Measurements from ENCODE around the gene RAB11FIP2. TPM values are rescaled to one million over a fixed set of nuclear protein-coding genes. Genes with fewer than 3 reads are reported as not detected.

RAB11FIP2 gene
- total RNA-seq, 1 experiment from 2014 or later: 21.4 TPM

- Histone ChIP-seq H3K4me3 (no peak overlapping the region), H3K27ac (no peak overlapping the region), H3K36me3 (no peaks in the 10 kb centered on the region), H3K27me3 (replicated peaks) (no peaks in the 10 kb centered on the region), H3K9me3 (replicated peaks) (0 out of 2 replicates have a peak, but pooled peaks cover 3% of the 10 kb centered on the region), H3K4me1 (replicated peaks) (no peaks in the 10 kb centered on the region)
- DNase-seq (ENCODE audit: low read depth in 1 of 2, low spot score in 2 of 2): no peak
Observed at GRCh38 chr10:117988814-117989213, 57.9 kb downstream of the RAB11FIP2 start.

- Histone ChIP-seq H3K27ac (no peak overlapping the region), H3K27me3 (replicated peaks) (no peaks in the 10 kb centered on the region), H3K4me3 (no peak overlapping the region), H3K9me3 (replicated peaks) (0 out of 2 replicates have a peak, but pooled peaks cover 3% of the 10 kb centered on the region), H3K36me3 (no peaks in the 10 kb centered on the region), H3K4me1 (replicated peaks) (no peaks in the 10 kb centered on the region)
- DNase-seq (ENCODE audit: low read depth in 1 of 2, low spot score in 2 of 2): no peak
Observed at GRCh38 chr10:117987244-117987909, 59.4 kb downstream of the RAB11FIP2 start.

GRCh38 chr10:117983961-117984360, 62.8 kb downstream of the RAB11FIP2 start:
- no peak for DNase-seq (ENCODE audit: low read depth in 1 of 2, low spot score in 2 of 2)
- Histone ChIP-seq H3K27ac (no peak overlapping the region), H3K36me3 (no peaks in the 10 kb centered on the region), H3K9me3 (replicated peaks) (0 out of 2 replicates have a peak, but pooled peaks cover 3% of the 10 kb centered on the region), H3K4me1 (replicated peaks) (peaks cover 5% of the 10 kb centered on the region), H3K27me3 (replicated peaks) (no peaks in the 10 kb centered on the region), H3K4me3 (no peak overlapping the region)

- Histone ChIP-seq H3K9me3 (replicated peaks) (0 out of 2 replicates have a peak, but pooled peaks cover 3% of the 10 kb centered on the region), H3K27me3 (replicated peaks) (no peaks in the 10 kb centered on the region), H3K4me1 (replicated peaks) (peaks cover 5% of the 10 kb centered on the region), H3K4me3 (no peak overlapping the region), H3K27ac (peak overlapping the region; percentile 37), H3K36me3 (no peaks in the 10 kb centered on the region)
- no peak for DNase-seq (ENCODE audit: low read depth in 1 of 2, low spot score in 2 of 2)
Observed at GRCh38 chr10:117980755-117981702, 65.7 kb downstream of the RAB11FIP2 start.

- Histone ChIP-seq H3K27ac (peak overlapping the region; percentile 37), H3K27me3 (replicated peaks) (no peaks in the 10 kb centered on the region)
Observed at GRCh38 chr10:117980216-117980615, 66.5 kb downstream of the RAB11FIP2 start.

GRCh38 chr10:117972168-117972837, 74.4 kb downstream of the RAB11FIP2 start:
- H3K36me3 ChIP-seq: no peaks in the 10 kb centered on the region
- no peaks in the 10 kb centered on the region for H3K9me3 ChIP-seq (replicated peaks)
- no peak for DNase-seq (ENCODE audit: low read depth in 1 of 2, low spot score in 2 of 2)
- H3K27ac ChIP-seq: no peak overlapping the region
- no peak overlapping the region for H3K4me3 ChIP-seq
- no peaks in the 10 kb centered on the region for H3K27me3 ChIP-seq (replicated peaks)
- H3K4me1 ChIP-seq (replicated peaks): no peaks in the 10 kb centered on the region

More at GRCh38 chr10:117980216-117980615, 66.5 kb downstream of the RAB11FIP2 start:
- Histone ChIP-seq H3K9me3 (replicated peaks) (0 out of 2 replicates have a peak, but pooled peaks cover under 1% of the 10 kb centered on the region), H3K4me1 (replicated peaks) (peaks cover 5% of the 10 kb centered on the region), H3K36me3 (no peaks in the 10 kb centered on the region), H3K4me3 (no peak overlapping the region)
- DNase-seq (ENCODE audit: low read depth in 1 of 2, low spot score in 2 of 2): peak in 1 of 2 experiments; percentile 28

- no peaks in the 10 kb centered on the region for H3K36me3 ChIP-seq
- no peaks in the 10 kb centered on the region for H3K27me3 ChIP-seq (replicated peaks)
- H3K27ac ChIP-seq: no peak overlapping the region
- no peak for DNase-seq (ENCODE audit: low read depth in 1 of 2, low spot score in 2 of 2)
- no peak overlapping the region for H3K4me3 ChIP-seq
- H3K9me3 ChIP-seq (replicated peaks): no peaks in the 10 kb centered on the region
- H3K4me1 ChIP-seq (replicated peaks): no peaks in the 10 kb centered on the region
Observed at GRCh38 chr10:117970962-117971361, 75.8 kb downstream of the RAB11FIP2 start.

- H3K36me3 ChIP-seq: no peaks in the 10 kb centered on the region
- H3K4me1 ChIP-seq (replicated peaks): no peaks in the 10 kb centered on the region
- H3K9me3 ChIP-seq (replicated peaks): no peaks in the 10 kb centered on the region
- H3K27me3 ChIP-seq (replicated peaks): 0 out of 2 replicates have a peak, but pooled peaks cover 7% of the 10 kb centered on the region
- DNase-seq (ENCODE audit: low read depth in 1 of 2, low spot score in 2 of 2): no peak
- H3K27ac ChIP-seq: no peak overlapping the region
- no peak overlapping the region for H3K4me3 ChIP-seq
Observed at GRCh38 chr10:117969592-117969991, 77.1 kb downstream of the RAB11FIP2 start.

- Histone ChIP-seq H3K27ac (no peak overlapping the region), H3K4me3 (no peak overlapping the region)
- DNase-seq (ENCODE audit: low read depth in 1 of 2, low spot score in 2 of 2): no peak
Observed at GRCh38 chr10:117968354-117969182, 78.2 kb downstream of the RAB11FIP2 start.

GRCh38 chr10:117967149-117967650, 79.5 kb downstream of the RAB11FIP2 start:
- H3K9me3 ChIP-seq (replicated peaks): no peaks in the 10 kb centered on the region
- no peak overlapping the region for H3K4me3 ChIP-seq
- H3K36me3 ChIP-seq: no peaks in the 10 kb centered on the region
- H3K27ac ChIP-seq: no peak overlapping the region
- peaks cover 9% of the 10 kb centered on the region; the same call in 1 of the 2 replicates for H3K27me3 ChIP-seq (replicated peaks)
- no peaks in the 10 kb centered on the region for H3K4me1 ChIP-seq (replicated peaks)
- DNase-seq (ENCODE audit: low read depth in 1 of 2, low spot score in 2 of 2): no peak

More at GRCh38 chr10:117968354-117969182, 78.2 kb downstream of the RAB11FIP2 start:
- Histone ChIP-seq H3K27me3 (replicated peaks) (0 out of 2 replicates have a peak, but pooled peaks cover 7% of the 10 kb centered on the region), H3K36me3 (no peaks in the 10 kb centered on the region), H3K9me3 (replicated peaks) (no peaks in the 10 kb centered on the region), H3K4me1 (replicated peaks) (no peaks in the 10 kb centered on the region)

GRCh38 chr10:117965984-117966383, 80.8 kb downstream of the RAB11FIP2 start:
- Histone ChIP-seq H3K4me3 (no peak overlapping the region), H3K36me3 (no peaks in the 10 kb centered on the region), H3K27me3 (replicated peaks) (peaks cover 11% of the 10 kb centered on the region; the same call in 1 of the 2 replicates), H3K27ac (no peak overlapping the region), H3K9me3 (replicated peaks) (no peaks in the 10 kb centered on the region), H3K4me1 (replicated peaks) (no peaks in the 10 kb centered on the region)
- DNase-seq (ENCODE audit: low read depth in 1 of 2, low spot score in 2 of 2): no peak

GRCh38 chr10:117964536-117964935, 82.2 kb downstream of the RAB11FIP2 start:
- H3K27me3 ChIP-seq (replicated peaks): peaks cover 11% of the 10 kb centered on the region; the same call in 1 of the 2 replicates
- H3K36me3 ChIP-seq: no peaks in the 10 kb centered on the region
- H3K4me3 ChIP-seq: no peak overlapping the region
- DNase-seq (ENCODE audit: low read depth in 1 of 2, low spot score in 2 of 2): no peak
- no peaks in the 10 kb centered on the region for H3K4me1 ChIP-seq (replicated peaks)
- no peak overlapping the region for H3K27ac ChIP-seq
- H3K9me3 ChIP-seq (replicated peaks): no peaks in the 10 kb centered on the region
